HL-60 (cell line): ENCODE measurements around the gene PDE6C.

Experiments
- DNase-seq, 2 experiments: peaks; one replicate each; pipeline ENCODE4 v3.0.0-alpha.2; 2010 to 2020; ENCODE audit warnings: low read depth in 1 of 2, low spot score in 1 of 2
- H3K27ac ChIP-seq: fragments of 250-450 bp; sonication (Bioruptor Pico); replicated peaks from 2 replicates; pipeline ENCODE4 v1.5.1; 2020; ENCODE audit warnings: mild to moderate bottlenecking, moderate library complexity
- H3K27me3 ChIP-seq: fragments of 250-450 bp; sonication (Bioruptor Pico); 2 replicates; pipeline ENCODE4 v1.5.1; 2021; ENCODE audit warnings: mild to moderate bottlenecking, moderate library complexity; ENCODE audit not compliant: insufficient read depth, poor library complexity, severe bottlenecking
- H3K4me3 ChIP-seq: replicated peaks from 2 replicates; pipeline ENCODE4 v1.5.1; 2011; ENCODE audit warnings: mild to moderate bottlenecking, control low read depth, low read length; ENCODE audit not compliant: insufficient read depth
- GABPA ChIP-seq: IDR thresholded peaks from 2 replicates; pipeline ENCODE4 v1.6.1; 2012; ENCODE audit warnings: low read depth
- POLR2AphosphoS5 ChIP-seq: IDR thresholded peaks from 2 replicates; pipeline ENCODE4 v1.6.1; 2012; ENCODE audit warnings: low read depth
- SPI1 ChIP-seq: IDR thresholded peaks from 2 replicates; pipeline ENCODE4 v1.6.1; 2012; ENCODE audit warnings: low read depth, mild to moderate bottlenecking, borderline replicate concordance
- TF ChIP-seq, protein P1 (sequence below): IDR thresholded peaks from 2 replicates; pipeline ENCODE4 v1.6.1; 2012; ENCODE audit warnings: low read depth; ENCODE audit not compliant: insufficient replicate concordance
- TF ChIP-seq, protein P2 (sequence below): IDR thresholded peaks from one replicate; pipeline ENCODE4 v1.5.1; 2011; ENCODE audit warnings: low read length, control low read depth, inconsistent platforms; ENCODE audit not compliant: insufficient read depth

The PDE6C gene

DNA sequence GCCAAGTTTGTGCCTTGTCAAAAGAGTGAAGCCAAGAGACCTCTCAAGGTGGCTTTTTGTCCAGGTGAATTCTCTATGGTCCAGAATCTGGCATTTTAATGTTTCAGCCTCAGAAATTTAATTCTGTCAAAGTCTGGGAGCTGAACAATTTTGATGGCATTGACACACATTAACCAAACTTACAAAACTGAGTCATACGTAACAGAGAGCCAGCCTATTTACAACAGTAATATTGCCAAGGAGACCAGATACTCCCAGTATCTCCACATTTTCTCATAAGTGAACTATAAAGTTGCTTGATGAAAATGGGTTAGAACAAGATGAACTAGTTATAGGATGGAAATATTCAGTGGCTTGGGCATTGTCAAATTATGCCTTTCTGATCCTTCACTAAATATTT is 43.8 kb downstream of the PDE6C start:
- TF ChIP-seq SPI1 = no peak
- TF ChIP-seq, protein P1, sequence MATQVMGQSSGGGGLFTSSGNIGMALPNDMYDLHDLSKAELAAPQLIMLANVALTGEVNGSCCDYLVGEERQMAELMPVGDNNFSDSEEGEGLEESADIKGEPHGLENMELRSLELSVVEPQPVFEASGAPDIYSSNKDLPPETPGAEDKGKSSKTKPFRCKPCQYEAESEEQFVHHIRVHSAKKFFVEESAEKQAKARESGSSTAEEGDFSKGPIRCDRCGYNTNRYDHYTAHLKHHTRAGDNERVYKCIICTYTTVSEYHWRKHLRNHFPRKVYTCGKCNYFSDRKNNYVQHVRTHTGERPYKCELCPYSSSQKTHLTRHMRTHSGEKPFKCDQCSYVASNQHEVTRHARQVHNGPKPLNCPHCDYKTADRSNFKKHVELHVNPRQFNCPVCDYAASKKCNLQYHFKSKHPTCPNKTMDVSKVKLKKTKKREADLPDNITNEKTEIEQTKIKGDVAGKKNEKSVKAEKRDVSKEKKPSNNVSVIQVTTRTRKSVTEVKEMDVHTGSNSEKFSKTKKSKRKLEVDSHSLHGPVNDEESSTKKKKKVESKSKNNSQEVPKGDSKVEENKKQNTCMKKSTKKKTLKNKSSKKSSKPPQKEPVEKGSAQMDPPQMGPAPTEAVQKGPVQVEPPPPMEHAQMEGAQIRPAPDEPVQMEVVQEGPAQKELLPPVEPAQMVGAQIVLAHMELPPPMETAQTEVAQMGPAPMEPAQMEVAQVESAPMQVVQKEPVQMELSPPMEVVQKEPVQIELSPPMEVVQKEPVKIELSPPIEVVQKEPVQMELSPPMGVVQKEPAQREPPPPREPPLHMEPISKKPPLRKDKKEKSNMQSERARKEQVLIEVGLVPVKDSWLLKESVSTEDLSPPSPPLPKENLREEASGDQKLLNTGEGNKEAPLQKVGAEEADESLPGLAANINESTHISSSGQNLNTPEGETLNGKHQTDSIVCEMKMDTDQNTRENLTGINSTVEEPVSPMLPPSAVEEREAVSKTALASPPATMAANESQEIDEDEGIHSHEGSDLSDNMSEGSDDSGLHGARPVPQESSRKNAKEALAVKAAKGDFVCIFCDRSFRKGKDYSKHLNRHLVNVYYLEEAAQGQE = no peak
- no peak for TF ChIP-seq POLR2AphosphoS5
- H3K27ac ChIP-seq = no peak overlapping the region
- no peak overlapping the region for H3K4me3 ChIP-seq
- H3K27me3 ChIP-seq = no peaks in the 10 kb centered on the region
- DNase-seq = no peak

DNA sequence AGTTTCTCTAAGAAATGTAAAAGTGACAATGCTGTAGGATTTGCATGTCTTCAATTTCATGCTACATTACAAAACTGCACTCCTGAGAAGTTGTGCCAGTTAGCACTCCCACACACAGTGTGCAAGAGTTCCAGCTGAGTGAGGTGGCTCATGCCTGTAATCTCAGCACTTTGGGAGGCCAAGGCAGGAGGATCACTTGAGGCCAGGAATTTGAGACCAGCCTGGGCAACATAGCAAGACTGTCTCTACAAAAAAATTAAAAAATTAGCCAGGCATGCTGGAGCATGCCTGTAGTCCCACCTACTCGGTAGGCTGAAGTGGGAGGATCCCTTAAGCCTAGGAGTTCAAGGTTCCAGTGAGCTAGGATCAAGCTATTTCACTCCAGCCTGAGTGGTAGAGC is 45.4 kb downstream of the PDE6C start:
- no peak overlapping the region for H3K4me3 ChIP-seq
- no peak overlapping the region for H3K27ac ChIP-seq
- no peak for DNase-seq
- TF ChIP-seq POLR2AphosphoS5 = no peak
- no peak for TF ChIP-seq SPI1
- TF ChIP-seq, protein P2, sequence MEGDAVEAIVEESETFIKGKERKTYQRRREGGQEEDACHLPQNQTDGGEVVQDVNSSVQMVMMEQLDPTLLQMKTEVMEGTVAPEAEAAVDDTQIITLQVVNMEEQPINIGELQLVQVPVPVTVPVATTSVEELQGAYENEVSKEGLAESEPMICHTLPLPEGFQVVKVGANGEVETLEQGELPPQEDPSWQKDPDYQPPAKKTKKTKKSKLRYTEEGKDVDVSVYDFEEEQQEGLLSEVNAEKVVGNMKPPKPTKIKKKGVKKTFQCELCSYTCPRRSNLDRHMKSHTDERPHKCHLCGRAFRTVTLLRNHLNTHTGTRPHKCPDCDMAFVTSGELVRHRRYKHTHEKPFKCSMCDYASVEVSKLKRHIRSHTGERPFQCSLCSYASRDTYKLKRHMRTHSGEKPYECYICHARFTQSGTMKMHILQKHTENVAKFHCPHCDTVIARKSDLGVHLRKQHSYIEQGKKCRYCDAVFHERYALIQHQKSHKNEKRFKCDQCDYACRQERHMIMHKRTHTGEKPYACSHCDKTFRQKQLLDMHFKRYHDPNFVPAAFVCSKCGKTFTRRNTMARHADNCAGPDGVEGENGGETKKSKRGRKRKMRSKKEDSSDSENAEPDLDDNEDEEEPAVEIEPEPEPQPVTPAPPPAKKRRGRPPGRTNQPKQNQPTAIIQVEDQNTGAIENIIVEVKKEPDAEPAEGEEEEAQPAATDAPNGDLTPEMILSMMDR = no peak
- TF ChIP-seq GABPA = no peak
- TF ChIP-seq, protein P1 = no peak
- no peaks in the 10 kb centered on the region for H3K27me3 ChIP-seq

DNA sequence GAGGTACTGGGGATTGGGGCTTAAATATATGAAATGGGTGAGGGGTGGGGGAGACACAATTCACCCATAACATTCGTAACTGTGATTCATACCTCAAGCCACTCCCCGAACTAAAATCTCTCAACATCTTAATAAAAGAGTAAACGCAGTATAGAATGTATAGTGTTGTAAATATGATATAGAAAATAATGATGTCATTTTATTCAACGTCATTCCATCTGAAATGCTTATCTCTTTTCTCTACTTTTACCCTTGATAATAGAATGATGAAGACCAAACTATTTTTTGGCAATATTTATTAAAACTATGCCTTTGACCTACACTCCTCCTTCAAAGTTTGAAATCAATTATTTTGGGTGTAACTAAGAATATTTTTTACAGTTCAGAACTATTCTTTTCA is 53.7 kb downstream of the PDE6C start:
- no peak overlapping the region for H3K4me3 ChIP-seq
- TF ChIP-seq SPI1 = no peak
- no peak for TF ChIP-seq GABPA
- TF ChIP-seq POLR2AphosphoS5 = no peak
- TF ChIP-seq, protein P2 = no peak
- TF ChIP-seq, protein P1 = no peak
- H3K27me3 ChIP-seq = no peaks in the 10 kb centered on the region
- DNase-seq = no peak
- H3K27ac ChIP-seq = no peak overlapping the region
